ENCODE measurements around the gene FILIP1L. TPM values are rescaled to one million over a fixed set of nuclear protein-coding genes. Genes with fewer than 3 reads are reported as not detected.

Gene FILIP1L
- total RNA-seq, 4 donors from 2014 or later, result 28.3 to 56.3 (median 43.2) TPM

DNA sequence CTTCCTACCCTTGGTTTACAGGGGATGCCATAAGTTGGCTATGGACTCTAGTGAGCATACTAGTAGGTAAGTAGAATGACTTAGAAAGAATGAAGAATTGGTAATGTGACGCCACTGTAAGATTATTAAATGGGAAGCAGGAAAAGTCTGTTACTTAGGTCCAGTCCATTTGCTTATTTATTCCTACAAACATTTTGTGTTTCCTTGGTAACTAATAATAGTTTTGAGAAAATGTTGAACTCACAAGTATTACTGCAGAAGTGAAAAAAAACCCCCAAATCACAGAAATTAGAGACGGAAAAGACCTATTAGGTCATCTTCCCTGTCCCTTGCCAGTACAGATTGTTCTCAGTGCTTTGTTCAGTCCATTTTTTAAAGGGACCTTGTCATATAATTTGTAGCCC is 233.2 kb downstream of the FILIP1L start:
- no peak for TF ChIP-seq CTCF (IDR thresholded peaks at IDR 0.05; ENCODE audit: low read depth)

DNA sequence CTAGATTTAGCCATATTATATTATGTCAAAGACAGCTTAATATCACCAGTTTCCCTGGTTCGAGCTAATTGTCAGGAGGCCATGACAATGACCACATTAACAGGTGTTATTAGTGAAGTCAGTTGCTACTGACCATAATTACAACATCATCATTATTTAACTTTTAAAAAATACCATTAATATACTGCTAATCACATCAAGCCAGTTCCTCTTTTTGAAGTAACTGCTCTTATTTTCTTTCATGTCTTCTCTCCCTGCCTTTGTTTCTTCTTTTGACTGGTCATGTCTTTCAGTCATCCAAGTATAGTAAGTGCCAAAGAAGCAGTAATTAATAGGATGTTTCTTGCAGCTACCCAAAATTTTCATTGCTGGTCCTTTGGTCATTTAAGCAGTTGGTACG is 235.0 kb downstream of the FILIP1L start:
- TF ChIP-seq CTCF (IDR thresholded peaks at IDR 0.05; ENCODE audit: low read depth), result no peak

DNA sequence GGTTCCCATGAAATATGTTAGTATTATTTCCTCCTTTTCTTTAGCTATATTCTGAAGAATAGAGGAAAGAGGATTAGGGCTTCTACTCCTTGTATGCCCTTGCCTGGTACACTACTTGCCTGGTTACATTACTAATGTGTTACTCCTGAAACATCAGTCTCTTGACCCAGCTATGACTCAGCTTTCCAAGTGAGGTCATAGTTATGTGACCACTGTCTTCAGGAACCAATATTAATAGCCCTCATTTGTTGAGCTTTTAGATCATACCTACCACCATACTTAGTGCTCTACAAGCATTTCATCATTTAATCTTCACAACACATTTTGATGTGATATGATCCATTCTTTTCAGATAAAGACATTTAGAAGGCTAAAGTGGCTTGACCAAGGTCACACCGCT is 236.3 kb downstream of the FILIP1L start:
- TF ChIP-seq CTCF (IDR thresholded peaks at IDR 0.05; ENCODE audit: low read depth), result no peak

DNA sequence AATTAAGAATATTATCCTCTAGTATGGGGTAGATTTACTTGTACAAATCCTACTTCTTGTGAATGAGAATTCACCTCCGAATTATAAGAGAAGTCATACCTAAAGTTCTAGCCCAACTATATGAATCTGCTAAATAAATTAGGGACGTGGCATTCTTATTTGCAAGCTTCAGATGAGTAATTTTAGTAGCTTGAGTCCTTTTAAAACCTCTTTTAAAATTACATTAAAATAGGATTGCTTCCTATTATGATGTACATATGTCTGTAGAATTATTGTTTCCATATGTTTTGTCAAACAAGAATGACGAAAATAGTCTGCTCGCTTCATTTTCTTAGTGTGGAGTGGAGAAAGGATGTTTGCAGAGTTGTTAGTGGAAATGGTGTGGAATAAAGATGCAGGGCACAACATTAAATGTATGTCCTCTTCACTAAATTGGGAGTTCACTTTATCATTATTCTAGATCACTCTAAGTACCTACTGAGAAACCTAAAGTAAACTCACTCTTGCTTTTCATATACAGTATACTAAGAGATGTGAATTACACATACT is 237.2 kb downstream of the FILIP1L start:
- TF ChIP-seq CTCF (IDR thresholded peaks at IDR 0.05; ENCODE audit: low read depth), result no peak

GRCh38 chr3:99875929-99876841 is 238.1 kb downstream of the FILIP1L start:
- TF ChIP-seq CTCF (IDR thresholded peaks at IDR 0.05; ENCODE audit: low read depth), result no peak

DNA sequence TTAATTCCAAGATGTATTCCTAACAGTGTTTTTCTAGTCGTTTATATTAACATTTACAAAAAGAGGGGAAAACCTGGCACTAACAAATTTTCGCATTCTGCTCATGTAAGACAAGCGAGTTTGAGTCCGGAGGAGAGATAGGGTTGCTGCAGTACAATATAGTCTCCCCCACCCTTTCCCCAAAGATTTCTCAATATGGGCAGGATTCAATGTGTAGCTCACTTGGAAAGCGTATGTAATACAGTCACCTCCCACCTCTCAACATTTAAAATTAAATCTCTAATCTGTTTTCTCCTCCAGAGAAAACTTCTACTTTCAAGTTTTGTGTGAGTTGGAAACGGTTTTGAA is 238.7 kb downstream of the FILIP1L start:
- no peak for TF ChIP-seq CTCF (IDR thresholded peaks at IDR 0.05; ENCODE audit: low read depth)

DNA sequence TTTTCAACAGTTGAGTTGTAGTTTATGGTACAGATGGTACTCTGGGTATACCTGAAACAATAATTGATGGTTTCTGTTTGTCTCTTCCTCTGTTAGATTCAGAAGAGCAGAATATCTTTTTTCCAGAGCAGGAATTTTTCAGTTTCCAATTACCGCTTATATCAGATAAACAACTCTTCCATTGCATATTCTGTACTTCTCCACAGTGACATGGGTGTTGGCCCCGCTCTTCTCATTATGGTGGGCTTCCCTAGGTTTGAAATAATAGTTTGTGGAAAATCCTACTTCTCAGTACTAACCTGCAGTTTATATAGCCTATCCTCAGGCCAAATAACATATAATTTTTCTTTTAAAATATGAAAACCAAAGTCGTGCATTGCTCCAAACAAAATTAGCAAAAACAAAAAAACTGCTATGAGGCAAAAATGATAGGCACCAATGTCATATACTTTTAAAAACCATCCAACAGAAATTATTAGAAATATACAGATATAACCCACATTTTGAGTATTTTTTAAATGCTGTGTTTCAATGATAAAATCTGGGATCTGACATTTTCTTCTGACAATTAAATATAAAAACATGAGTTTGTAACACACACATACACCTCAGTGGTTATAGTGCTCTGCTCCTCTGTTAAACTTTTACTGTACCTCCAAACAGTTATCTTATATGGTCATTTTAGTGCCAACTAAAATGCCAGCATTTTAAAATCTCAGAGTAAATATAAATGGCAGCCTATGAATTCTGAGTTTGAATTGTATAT is 239.9 kb downstream of the FILIP1L start:
- no peak for TF ChIP-seq CTCF (IDR thresholded peaks at IDR 0.05; ENCODE audit: low read depth)

Measured in subcutaneous adipose tissue (tissue), 4 donors.